HG02870 (cell line): Measurements from ENCODE around the gene CFAP43.
A peak's percentile ranks its signal among the peaks of the same experiment; 100 is the strongest.

ENCODE experiments used
- ATAC-seq: cut with Tn5 transposase; IDR thresholded peaks from one replicate; pipeline ENCODE4 v1.9.1; 2021; ENCODE audit warnings: mild to moderate bottlenecking, moderate library complexity; ENCODE audit not compliant: unreplicated experiment

Gene CFAP43

GRCh38 chr10:104144931-104145330 lies 87.2 kb downstream of the CFAP43 start:
- ATAC-seq: no peak

GRCh38 chr10:104143829-104144228 lies 88.3 kb downstream of the CFAP43 start:
- no peak for ATAC-seq

DNA sequence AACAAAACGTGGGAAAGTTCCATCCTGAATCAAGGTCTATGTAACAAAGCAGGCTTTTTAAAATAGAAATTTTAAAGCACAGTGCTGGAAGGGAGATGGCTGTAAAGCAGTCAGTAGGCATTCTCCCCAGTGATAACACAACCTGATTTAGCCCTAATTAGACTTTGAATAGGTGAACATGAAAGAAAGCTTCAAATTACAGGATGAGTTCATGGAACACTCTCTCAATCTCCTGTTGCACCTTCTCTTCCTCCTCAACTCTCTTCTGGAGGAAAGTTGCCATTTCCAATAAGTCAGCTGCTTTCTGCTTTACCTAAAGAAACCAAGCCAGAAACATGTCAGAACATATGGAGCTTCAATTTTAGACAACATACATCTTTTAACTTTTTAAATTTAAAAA lies 90.1 kb downstream of the CFAP43 start:
- no peak for ATAC-seq

GRCh38 chr10:104139221-104139620 lies 92.9 kb downstream of the CFAP43 start:
- no peak for ATAC-seq

GRCh38 chr10:104138131-104138530 lies 94.0 kb downstream of the CFAP43 start:
- ATAC-seq: no peak

GRCh38 chr10:104130041-104130440 lies 102.1 kb downstream of the CFAP43 start:
- ATAC-seq: no peak

GRCh38 chr10:104128214-104128613 lies 104.0 kb downstream of the CFAP43 start:
- ATAC-seq: no peak

GRCh38 chr10:104127411-104127810 lies 104.8 kb downstream of the CFAP43 start:
- no peak for ATAC-seq

GRCh38 chr10:104123397-104123796 lies 108.8 kb downstream of the CFAP43 start:
- ATAC-seq: no peak

DNA sequence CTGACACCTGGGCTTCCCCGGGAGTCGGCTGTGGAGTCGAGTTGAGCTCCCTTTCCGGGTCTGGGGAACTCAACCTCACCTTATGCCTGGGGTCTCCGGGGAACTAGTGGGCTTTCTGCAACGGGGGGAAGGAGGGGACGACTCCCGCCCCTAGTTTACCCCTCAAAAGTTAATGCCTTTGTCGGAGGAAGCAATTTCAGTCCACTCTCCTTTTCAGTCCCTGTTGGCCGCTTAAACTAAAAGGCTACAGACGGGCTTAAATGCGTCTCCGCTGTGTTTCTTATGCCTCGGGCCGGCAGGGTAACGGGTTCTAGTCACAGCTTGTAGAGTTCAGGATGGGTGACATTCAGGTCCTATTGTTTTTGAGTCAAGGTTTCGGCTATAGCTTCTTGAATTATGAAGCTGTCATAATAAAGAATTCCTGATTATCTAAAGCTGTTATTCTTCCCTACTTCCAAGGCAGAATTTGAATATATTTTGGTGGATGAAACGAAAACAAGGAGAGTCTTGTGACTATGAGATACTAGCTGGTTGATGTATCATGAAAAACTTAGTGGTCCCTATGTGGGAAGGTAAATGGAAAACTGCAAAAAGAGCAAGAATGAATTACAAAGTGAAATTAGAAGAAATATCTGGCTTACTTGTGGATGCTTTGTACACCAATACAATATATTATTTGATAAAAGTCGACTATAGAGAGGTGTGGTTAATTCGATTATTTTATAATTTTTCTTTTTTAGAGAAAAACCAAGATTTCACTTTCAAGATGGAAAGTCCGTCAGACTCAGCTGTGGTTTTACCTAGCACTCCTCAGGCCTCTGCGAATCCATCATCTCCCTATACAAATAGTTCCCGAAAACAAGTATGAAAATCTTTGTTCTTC lies 109.7 kb downstream of the CFAP43 start:
- ATAC-seq: peak; percentile 1

DNA sequence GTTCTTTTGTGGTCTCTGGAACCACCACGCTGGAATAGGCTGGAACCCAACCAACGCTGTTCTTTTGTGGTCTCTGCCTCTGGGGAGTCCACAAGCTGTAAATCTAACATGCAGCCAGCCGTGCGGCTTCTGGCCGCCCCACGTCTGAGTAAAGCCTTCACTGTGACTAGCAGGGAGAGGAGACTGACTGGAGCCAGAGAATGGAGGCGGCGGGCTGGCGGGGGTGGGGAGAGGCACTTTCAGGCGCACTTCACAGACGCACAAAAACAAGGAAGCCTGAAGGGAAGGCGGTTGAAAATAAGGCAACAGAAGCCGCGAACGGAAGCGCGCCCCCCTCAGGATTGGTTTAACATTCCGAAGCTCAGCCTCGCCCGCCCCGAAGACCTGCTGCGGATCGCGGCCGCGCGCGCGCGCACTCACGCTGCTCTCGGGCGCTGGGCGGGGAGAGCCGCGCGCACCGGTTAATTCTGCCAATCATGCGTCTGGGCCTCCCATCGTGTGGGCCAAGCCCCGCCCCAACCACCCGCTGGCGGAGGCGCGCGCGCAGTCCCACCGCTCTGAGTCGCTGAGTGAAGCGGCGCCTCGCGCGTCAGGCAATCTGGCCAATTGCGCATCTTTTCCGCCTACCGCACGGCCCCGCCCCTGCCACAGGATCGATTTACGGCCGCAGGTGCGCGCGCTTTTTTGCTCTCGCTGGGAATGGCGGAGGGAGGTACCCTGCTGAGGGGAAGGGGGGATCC lies 110.5 kb downstream of the CFAP43 start, which contains the start of gene SFR1:
SFR1 (plus strand) TSS at position 687 of the 740 bp plus-strand sequence; CDS start at position 700, 13 bp downstream.
- ATAC-seq: peak; percentile 89

- ATAC-seq: peak; percentile 29
These were observed 111.2 kb downstream of the CFAP43 start for GRCh38 chr10:104120903-104121484.

GRCh38 chr10:104120512-104120902 lies 111.7 kb downstream of the CFAP43 start:
- no peak for ATAC-seq

DNA sequence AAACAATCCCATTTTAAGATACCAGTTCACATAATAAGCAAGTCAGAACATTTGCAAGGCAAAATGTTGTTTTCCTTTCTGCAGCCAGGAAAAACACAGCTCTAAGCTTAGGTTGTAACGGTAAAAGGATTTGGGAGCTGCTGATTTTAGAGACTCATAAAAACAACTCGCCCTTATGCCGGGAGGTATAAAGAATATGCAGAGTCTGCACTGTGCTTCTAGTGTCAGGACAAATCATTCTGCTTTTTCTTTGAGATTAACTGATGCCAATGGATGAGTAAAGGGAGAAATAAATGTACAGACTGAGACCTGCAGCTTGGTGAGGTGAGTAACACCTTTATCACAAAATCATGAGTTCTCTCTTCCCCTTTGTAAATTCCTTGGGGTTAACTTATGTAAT lies 112.2 kb downstream of the CFAP43 start:
- no peak for ATAC-seq

- ATAC-seq: no peak
These were observed 114.3 kb downstream of the CFAP43 start for GRCh38 chr10:104117839-104118323.

DNA sequence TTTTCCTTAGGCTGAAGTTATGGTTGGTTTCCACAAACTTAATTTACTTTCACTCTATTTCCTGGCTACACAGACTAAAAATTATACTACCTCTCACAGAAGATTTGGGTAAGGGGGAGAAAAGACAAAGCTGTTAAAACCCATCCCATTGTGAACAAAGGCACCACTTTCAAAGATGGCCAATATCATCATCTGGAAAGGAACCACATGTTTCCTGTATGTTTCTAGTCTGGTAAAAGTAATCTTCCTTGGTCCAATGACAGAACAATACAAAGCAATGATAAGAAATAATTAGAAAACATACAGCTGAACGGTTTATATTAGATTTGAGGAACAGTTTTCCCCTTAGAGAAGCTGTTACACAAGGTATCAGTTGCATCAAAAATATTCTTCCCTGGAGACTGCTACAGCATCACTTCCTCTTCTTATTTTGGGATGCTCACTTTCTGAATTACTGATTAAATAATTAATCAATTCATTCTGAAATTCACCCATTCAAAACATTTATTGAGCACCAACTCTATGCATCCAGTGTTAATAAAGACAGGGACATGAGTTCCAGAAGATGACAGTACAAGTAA lies 118.7 kb downstream of the CFAP43 start:
- ATAC-seq: no peak

DNA sequence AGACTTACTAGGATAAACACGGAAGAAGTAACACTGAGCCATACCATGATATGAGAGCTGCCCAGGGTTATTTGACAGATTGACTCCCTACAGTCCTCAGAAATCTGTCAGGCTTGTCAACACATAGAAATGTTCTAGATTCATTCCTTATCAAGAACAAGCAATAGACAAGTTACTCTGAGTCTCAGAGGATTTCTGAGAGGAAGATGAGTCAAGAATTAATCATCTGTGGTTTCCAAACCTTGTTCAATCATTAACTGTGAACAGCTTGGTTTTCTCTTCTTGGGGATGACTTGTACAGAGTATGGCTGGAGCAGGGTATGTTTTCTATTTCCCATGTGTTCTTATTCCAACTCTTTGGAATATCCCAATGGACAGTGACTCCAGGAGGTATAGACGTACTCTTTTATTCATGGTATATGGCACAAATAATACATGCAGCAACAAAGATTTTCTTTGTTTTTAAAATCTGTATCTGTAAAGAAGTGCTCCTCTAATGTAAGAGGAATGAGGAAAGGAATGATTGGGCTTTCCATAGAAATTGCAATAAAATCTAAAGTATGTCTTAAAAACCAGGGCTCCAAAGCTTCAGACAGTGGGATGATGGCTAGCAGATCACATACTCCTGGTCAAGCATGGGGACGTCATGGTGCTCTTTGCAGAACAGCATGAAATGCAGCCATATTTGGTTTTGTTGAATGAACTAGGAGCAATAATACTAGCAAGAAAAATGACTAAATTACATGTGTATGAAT lies 122.1 kb downstream of the CFAP43 start:
- ATAC-seq: peak; percentile 58

DNA sequence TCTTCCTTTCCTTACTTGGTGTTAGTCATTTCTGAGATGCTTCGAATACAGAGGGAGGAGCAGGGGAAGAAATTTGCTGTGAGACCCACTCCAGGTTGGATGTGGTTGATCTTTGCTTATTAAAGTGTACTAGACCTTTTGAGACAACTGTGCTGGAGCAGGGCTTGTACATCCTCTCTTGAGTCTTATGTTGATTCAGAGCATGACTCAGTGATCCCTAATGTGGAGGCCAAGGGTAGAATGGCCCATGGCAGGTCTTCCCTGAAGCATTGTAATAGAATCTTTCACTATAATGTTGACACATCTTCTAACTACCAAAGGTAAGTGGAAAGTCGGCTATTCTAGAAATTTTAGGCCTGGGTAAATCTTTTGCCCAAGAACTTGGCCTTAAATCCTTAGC lies 127.2 kb downstream of the CFAP43 start:
- no peak for ATAC-seq

GRCh38 chr10:104104418-104104817 lies 127.7 kb downstream of the CFAP43 start:
- no peak for ATAC-seq

DNA sequence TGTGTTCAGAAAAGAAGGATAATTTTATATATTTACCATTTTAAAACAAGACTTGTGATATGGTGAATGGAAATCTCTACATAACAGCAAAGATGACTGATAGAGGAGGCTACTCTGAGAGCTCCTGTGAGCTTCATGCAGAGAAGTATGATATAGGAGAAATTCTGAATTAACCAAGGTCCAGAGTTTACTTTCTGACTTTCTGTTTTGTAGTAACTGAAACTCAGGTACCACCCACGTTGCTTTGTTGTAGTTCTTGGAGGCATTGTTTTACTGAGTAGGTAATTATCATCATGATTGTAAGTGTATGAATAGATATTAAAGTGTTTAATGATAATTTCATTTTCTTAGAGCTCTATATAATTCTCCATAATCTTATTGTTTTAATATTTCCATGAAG lies 128.2 kb downstream of the CFAP43 start:
- ATAC-seq: no peak
